Breast epithelium (tissue), 4 donors: ENCODE measurements around the gene PLCH1. TPM values are rescaled to one million over a fixed set of nuclear protein-coding genes. Genes with fewer than 3 reads are reported as not detected.

Experiments used
- DNase-seq, 2 donors: peaks; one replicate each; pipeline ENCODE4 v3.0.0-alpha.2; 2019; ENCODE audit warnings: low spot score in 2 of 2
- H3K27ac ChIP-seq, 2 donors: fragments of 200-600 bp; sonication (generic) in 1 of 2; one replicate each; pipeline ENCODE4 v1.5.1; 2016 to 2019; ENCODE audit warnings: mild to moderate bottlenecking in 1 of 2
- H3K27me3 ChIP-seq, 2 donors: fragments of 200-600 bp; sonication (generic) in 1 of 2; one replicate each; pipeline versions ENCODE4 v1.5.1 to v1.6.0; 2017 to 2019; ENCODE audit warnings: control low read depth in 1 of 2, mild to moderate bottlenecking in 1 of 2
- H3K36me3 ChIP-seq: fragments of 200-600 bp; one replicate; pipeline ENCODE4 v1.5.1; 2019
- H3K4me1 ChIP-seq, 2 donors: fragments of 200-600 bp; sonication (generic); one replicate each; pipeline ENCODE4 v1.5.1; 2016 to 2019; ENCODE audit warnings: control low read depth in 1 of 2
- H3K4me3 ChIP-seq, 3 donors: fragments of 200-600 bp; sonication (generic); 1 replicate in 2 of 3; 2 replicates in 1 of 3; pipeline ENCODE4 v1.5.1; 2016 to 2019; ENCODE audit warnings: mild to moderate bottlenecking in 3 of 3, moderate library complexity in 2 of 3
- H3K9me3 ChIP-seq, 2 donors: fragments of 200-600 bp; sonication (generic) in 1 of 2; one replicate each; pipeline ENCODE4 v1.5.1; 2016 to 2019; ENCODE audit warnings: control low read depth in 1 of 2
- POLR2A ChIP-seq: fragments of 450-650 bp; IDR thresholded peaks from one replicate; pipeline ENCODE4 v1.6.1; 2016; ENCODE audit warnings: antibody characterized with exemption, mild to moderate bottlenecking, moderate library complexity
- POLR2AphosphoS5 ChIP-seq, 3 donors: sonication (generic); formaldehyde crosslinking; IDR thresholded peaks; one replicate each; pipeline ENCODE4 v1.6.1; 2017; ENCODE audit warnings: antibody characterized with exemption in 3 of 3
- intact Hi-C: fragments of 100-400 bp; cut with DNase I; formaldehyde crosslinking; loops from one replicate; pipeline ENCODE4 v1.15.1; 2023; ENCODE audit warnings: low total_unique reads
- total RNA-seq, 3 donors: library from RNA; depleted of rRNA; stranded (reverse); fragments of >200 nt; gene quantifications; one replicate each; pipeline ENCODE4 v1.1.0, GENCODE V29; 2016
- TF ChIP-seq, protein P1 (sequence below), 3 donors: fragments of 450-650 bp; IDR thresholded peaks; one replicate each; pipeline ENCODE4 v1.5.1; 2016 to 2017; ENCODE audit warnings: antibody characterized with exemption in 3 of 3, mild to moderate bottlenecking in 3 of 3, moderate library complexity in 3 of 3

Gene PLCH1
- total RNA-seq, 3 donors from 2014 or later: 2.0 to 3.4 TPM; not detected in 1

DNA sequence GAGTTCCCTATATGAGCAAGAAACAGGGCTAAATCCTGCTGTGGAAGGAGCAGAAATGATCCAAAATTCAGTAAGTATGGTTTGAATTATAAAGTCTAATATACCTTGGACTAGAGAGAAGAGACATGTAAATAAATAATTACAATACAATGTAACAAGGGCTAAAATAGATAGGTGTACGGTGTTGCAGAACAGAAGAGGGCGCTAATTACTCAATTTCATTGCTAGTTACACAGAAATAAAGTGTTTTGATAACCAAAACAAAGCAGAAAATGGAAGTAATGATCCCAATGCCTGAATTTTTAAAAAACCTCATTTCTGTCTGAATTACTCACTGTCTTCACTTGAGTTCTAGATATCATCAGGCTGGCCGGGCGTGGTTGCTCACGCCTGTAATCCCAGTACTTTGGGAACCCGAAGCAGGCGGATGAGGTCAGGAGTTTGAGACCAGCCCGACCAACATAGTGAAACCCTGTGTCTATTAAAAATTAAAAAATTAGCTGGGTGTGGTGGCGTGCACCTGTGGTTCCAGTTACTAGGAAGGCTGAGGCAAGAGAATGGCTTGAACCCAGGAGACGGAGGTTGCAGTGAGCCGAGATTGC is 8.3 kb upstream of the PLCH1 start:
- DNase-seq: no peak
- intact Hi-C loops: no loop called here

DNA sequence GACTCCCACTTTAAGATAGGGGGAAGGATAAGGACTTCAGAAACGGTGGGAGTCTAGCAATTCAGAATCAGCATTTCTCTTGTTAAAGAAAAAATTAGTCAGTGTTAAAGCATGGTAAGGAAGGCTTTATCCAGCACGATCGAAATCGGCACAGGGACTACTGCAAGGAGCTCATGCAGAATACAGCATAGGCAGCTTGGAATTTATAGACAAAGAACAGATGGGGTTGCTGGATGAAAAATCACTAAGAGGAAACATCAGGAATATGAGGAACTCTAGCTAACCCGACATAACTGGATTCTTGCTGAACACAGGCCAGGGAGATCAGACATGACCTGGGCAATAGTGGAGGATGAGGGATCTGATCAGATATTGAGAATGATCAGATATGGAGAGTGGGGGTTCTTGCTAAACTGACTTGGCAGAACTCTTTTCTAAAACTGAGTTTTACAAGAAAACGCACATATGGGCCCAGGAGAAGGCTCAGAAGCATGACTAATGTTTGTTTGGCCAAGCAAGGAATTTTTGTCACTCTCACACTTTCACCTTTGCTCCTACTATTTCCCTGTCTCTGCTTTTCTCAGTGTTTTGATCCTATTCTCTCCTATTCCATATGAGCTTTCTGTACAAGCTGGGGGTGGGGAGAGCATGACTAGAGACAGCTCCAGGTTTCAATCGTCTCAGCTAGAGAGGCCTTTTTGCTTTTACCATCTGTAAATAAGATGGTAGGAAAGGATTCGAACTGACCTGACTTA is 3.9 kb upstream of the PLCH1 start:
- Histone ChIP-seq H3K36me3 (no peaks in the 10 kb centered on the region), H3K9me3 (no peaks in the 10 kb centered on the region), H3K4me3 (no peak overlapping the region), H3K27me3 (no peaks in the 10 kb centered on the region), H3K27ac (no peak overlapping the region), H3K4me1 (no peaks in the 10 kb centered on the region)
- DNase-seq: no peak
- intact Hi-C loops: no loop called here
- TF ChIP-seq POLR2A (no peak), POLR2AphosphoS5 (IDR thresholded peaks at IDR 0.05) (no peak)
- TF ChIP-seq, protein P1, sequence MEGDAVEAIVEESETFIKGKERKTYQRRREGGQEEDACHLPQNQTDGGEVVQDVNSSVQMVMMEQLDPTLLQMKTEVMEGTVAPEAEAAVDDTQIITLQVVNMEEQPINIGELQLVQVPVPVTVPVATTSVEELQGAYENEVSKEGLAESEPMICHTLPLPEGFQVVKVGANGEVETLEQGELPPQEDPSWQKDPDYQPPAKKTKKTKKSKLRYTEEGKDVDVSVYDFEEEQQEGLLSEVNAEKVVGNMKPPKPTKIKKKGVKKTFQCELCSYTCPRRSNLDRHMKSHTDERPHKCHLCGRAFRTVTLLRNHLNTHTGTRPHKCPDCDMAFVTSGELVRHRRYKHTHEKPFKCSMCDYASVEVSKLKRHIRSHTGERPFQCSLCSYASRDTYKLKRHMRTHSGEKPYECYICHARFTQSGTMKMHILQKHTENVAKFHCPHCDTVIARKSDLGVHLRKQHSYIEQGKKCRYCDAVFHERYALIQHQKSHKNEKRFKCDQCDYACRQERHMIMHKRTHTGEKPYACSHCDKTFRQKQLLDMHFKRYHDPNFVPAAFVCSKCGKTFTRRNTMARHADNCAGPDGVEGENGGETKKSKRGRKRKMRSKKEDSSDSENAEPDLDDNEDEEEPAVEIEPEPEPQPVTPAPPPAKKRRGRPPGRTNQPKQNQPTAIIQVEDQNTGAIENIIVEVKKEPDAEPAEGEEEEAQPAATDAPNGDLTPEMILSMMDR (IDR thresholded peaks at IDR 0.05): no peak

More for the DNA sequence above, 8.3 kb upstream of the PLCH1 start:
- Histone ChIP-seq H3K4me3 (no peak overlapping the region), H3K36me3 (no peaks in the 10 kb centered on the region), H3K27me3 (no peaks in the 10 kb centered on the region), H3K9me3 (no peaks in the 10 kb centered on the region), H3K4me1 (no peaks in the 10 kb centered on the region), H3K27ac (no peak overlapping the region)
- TF ChIP-seq POLR2AphosphoS5 (IDR thresholded peaks at IDR 0.05): no peak
- TF ChIP-seq POLR2A: no peak
- TF ChIP-seq, protein P1 (IDR thresholded peaks at IDR 0.05): no peak

DNA sequence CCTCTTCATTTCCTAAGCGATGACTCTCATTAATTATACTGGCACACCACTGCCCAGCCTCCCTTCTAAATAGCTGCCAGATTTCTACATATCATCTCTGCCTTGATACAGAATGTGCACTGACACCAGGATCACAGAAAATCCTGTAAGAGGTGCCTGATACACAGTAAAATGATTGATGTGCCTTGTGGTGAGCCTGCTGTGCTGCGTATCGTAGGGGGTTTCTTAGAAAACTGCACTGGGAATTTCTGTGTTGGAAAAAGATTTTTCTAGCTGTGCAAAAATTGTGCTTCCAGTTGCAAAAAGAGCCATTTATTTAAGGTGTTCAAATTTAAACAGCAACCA is 3.0 kb upstream of the PLCH1 start:
- no peak for DNase-seq
- TF ChIP-seq POLR2A (no peak), POLR2AphosphoS5 (IDR thresholded peaks at IDR 0.05) (no peak)
- TF ChIP-seq, protein P1 (IDR thresholded peaks at IDR 0.05): no peak
- Histone ChIP-seq H3K4me3 (no peak overlapping the region), H3K4me1 (no peaks in the 10 kb centered on the region), H3K36me3 (no peaks in the 10 kb centered on the region), H3K27me3 (no peaks in the 10 kb centered on the region), H3K9me3 (no peaks in the 10 kb centered on the region), H3K27ac (no peak overlapping the region)
- intact Hi-C loops: no loop called here

DNA sequence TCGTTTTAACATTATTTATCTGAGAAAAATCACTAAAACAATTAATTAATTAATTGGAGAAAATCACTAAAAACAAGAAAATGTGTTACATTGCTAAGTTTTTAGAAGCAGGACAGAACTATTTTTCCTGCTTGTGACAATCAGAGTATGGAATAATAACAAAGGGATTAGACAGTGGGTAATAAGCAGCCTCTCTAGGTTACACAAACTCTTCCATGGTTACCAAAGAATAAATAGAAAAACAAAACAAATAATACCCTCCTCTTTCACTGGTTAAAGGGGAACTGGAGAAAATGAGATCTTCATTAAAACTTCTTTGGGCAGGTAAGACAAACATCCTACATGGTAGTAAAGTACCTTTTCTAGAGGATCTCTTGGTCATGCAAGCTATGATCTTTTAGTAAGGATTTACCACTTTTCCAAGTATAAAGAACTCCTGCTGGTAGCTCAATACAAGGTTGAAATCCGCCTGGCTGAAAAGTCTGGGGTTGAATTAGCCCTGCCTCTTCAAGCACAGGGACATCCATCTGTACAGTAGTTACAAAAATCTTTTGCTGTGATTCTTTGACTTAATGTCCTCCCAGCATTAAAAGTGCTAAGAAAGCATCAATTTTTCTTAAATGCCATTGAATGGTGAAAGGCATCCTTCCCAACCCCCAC is 2.5 kb upstream of the PLCH1 start:
- Histone ChIP-seq H3K27ac (no peak overlapping the region), H3K9me3 (no peaks in the 10 kb centered on the region), H3K4me1 (no peaks in the 10 kb centered on the region), H3K4me3 (no peak overlapping the region), H3K27me3 (no peaks in the 10 kb centered on the region), H3K36me3 (no peaks in the 10 kb centered on the region)
- DNase-seq: no peak
- TF ChIP-seq POLR2A (no peak), POLR2AphosphoS5 (IDR thresholded peaks at IDR 0.05) (no peak)
- TF ChIP-seq, protein P1 (IDR thresholded peaks at IDR 0.05): no peak
- intact Hi-C loops: no loop called here

GRCh38 chr3:155746703-155747102 is 1.8 kb upstream of the PLCH1 start:
- H3K27ac ChIP-seq: no peak overlapping the region
- TF ChIP-seq, protein P1 (IDR thresholded peaks at IDR 0.05): no peak
- TF ChIP-seq POLR2AphosphoS5 (IDR thresholded peaks at IDR 0.05) (no peak), POLR2A (no peak)
- H3K4me1 ChIP-seq: no peaks in the 10 kb centered on the region
- intact Hi-C loops: no loop called here
- H3K27me3 ChIP-seq: no peaks in the 10 kb centered on the region
- no peak overlapping the region for H3K4me3 ChIP-seq
- DNase-seq: no peak
- H3K9me3 ChIP-seq: no peaks in the 10 kb centered on the region
- H3K36me3 ChIP-seq: no peaks in the 10 kb centered on the region
